ENCODE data around the gene VTI1B.
"Not testable (repeated sequence)": the region's sequence is repeated elsewhere in the genome, so short reads cannot be mapped to it uniquely, and the experiment has no call there.

VTI1B gene

DNA sequence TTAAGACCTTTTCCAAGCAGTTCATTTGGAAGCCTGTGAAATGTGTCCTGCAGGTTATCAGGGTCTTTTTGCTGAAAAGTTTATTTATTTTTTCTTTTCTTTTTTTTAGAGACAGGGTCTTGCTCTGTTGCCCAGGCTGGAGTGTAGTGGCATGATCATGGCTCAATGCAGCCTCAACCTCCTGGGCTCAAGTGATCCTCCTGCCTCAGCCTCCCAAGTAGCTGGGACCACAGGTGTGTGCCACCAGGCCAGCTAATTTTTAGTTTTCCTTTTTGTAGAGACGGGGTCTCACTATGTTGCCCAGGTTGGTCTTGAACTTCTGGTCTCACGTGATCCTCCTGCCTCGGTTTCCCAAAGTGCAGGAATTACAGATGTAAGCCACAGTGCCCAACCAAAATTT is 45.0 kb upstream of the VTI1B start:
- not testable (repeated sequence) for H4K8ac ChIP-seq (ENCODE audit: low read depth, low read length); H3K4me1 ChIP-seq (ENCODE audit: control insufficient read depth in 2 of 2, insufficient read depth in 1 of 2, low read depth in 1 of 2, low read length in 2 of 2); H3K27me3 ChIP-seq (ENCODE audit: control insufficient read depth in 3 of 3, insufficient read depth in 3 of 3, low read depth in 1 of 3, low read length in 3 of 3); H3K4me3 ChIP-seq (ENCODE audit: low read length in 2 of 2); H3K36me3 ChIP-seq (replicated peaks in 1 of 2; ENCODE audit: control insufficient read depth in 2 of 2, insufficient read depth in 2 of 2, low read length in 2 of 2); H3K79me1 ChIP-seq (ENCODE audit: low read depth, low read length); H3K4me2 ChIP-seq (ENCODE audit: insufficient read depth, low read length, poor library complexity, severe bottlenecking); H2BK12ac ChIP-seq (ENCODE audit: low read length); DNase-seq (ENCODE audit: low spot score); H2AK5ac ChIP-seq (ENCODE audit: low read depth, low read length); H3K27ac ChIP-seq (replicated peaks; ENCODE audit: low read length); H2AFZ ChIP-seq (ENCODE audit: low read length); H2BK120ac ChIP-seq (ENCODE audit: low read depth, low read length); H3K18ac ChIP-seq (ENCODE audit: low read length); H2BK5ac ChIP-seq (ENCODE audit: low read length); H3K23ac ChIP-seq (ENCODE audit: low read depth, low read length, poor library complexity); H3K4ac ChIP-seq (ENCODE audit: low read length); H3K14ac ChIP-seq (ENCODE audit: low read length); H3K9ac ChIP-seq (ENCODE audit: low read depth, low read length, poor library complexity); H3K9me3 ChIP-seq (replicated peaks in 1 of 2; ENCODE audit: control insufficient read depth in 2 of 2, insufficient read depth in 1 of 2, low read depth in 1 of 2, low read length in 2 of 2); H4K91ac ChIP-seq (ENCODE audit: low read depth, low read length, poor library complexity); H2BK15ac ChIP-seq (ENCODE audit: low read length)
- no CpG with 5 or more reads among the region's 3 CpGs for WGBS, 2 donors (ENCODE audit: extremely low coverage in 2 of 2, insufficient read length in 2 of 2, insufficient replicate concordance in 1 of 2)

DNA sequence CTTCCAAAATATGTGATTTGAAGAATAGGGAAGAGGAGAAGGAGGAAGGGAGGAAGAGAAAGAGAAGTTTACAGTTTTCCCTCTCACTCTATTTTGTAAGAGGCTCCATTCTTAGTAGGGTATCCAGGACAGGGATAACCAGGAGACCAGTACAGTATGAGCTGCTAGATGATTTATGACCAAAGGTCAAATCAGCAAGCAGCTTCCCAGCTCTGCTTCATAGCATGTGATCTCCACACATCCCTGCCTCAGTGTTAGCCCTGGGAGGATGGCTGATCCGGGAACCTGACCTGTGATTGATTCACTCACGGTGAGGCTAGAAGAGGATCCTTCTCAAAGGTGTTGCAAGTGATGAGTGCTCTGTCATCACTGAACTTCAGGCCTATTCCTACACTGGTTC is 43.8 kb upstream of the VTI1B start:
- no peak overlapping the region for H2BK15ac ChIP-seq (ENCODE audit: low read length)
- H2BK5ac ChIP-seq (ENCODE audit: low read length): no peak overlapping the region
- H3K4ac ChIP-seq (ENCODE audit: low read length): no peak overlapping the region
- H3K4me2 ChIP-seq (ENCODE audit: insufficient read depth, low read length, poor library complexity, severe bottlenecking): no peak overlapping the region
- no peak overlapping the region for H3K27ac ChIP-seq (replicated peaks; ENCODE audit: low read length)
- no peak overlapping the region for H2BK120ac ChIP-seq (ENCODE audit: low read depth, low read length)
- H3K18ac ChIP-seq (ENCODE audit: low read length): no peak overlapping the region
- no peak overlapping the region for H3K23ac ChIP-seq (ENCODE audit: low read depth, low read length, poor library complexity)
- H3K79me1 ChIP-seq (ENCODE audit: low read depth, low read length): no peaks in the 10 kb centered on the region
- no peak overlapping the region for H2AK5ac ChIP-seq (ENCODE audit: low read depth, low read length)
- H3K9ac ChIP-seq (ENCODE audit: low read depth, low read length, poor library complexity): no peak overlapping the region
- no peak overlapping the region for H3K14ac ChIP-seq (ENCODE audit: low read length)
- peaks cover 0 to 8% (median 0%) of the 10 kb centered on the region in 3 experiments for H3K27me3 ChIP-seq (ENCODE audit: control insufficient read depth in 3 of 3, insufficient read depth in 3 of 3, low read depth in 1 of 3, low read length in 3 of 3)
- no peak overlapping the region for H3K4me3 ChIP-seq (ENCODE audit: low read length in 2 of 2)
- H4K91ac ChIP-seq (ENCODE audit: low read depth, low read length, poor library complexity): no peak overlapping the region
- DNase-seq (ENCODE audit: low spot score): no peak
- no peaks in the 10 kb centered on the region for H3K4me1 ChIP-seq (ENCODE audit: control insufficient read depth in 2 of 2, insufficient read depth in 1 of 2, low read depth in 1 of 2, low read length in 2 of 2)
- H3K36me3 ChIP-seq (replicated peaks in 1 of 2; ENCODE audit: control insufficient read depth in 2 of 2, insufficient read depth in 2 of 2, low read length in 2 of 2): no peaks in the 10 kb centered on the region
- H2AFZ ChIP-seq (ENCODE audit: low read length): no peak overlapping the region
- no CpG with 5 or more reads among the region's 2 CpGs for whole genome bisulfite sequencing, 2 donors (ENCODE audit: extremely low coverage in 2 of 2, insufficient read length in 2 of 2, insufficient replicate concordance in 1 of 2)
- H3K9me3 ChIP-seq (replicated peaks in 1 of 2; ENCODE audit: control insufficient read depth in 2 of 2, insufficient read depth in 1 of 2, low read depth in 1 of 2, low read length in 2 of 2): no peaks in the 10 kb centered on the region
- H2BK12ac ChIP-seq (ENCODE audit: low read length): no peak overlapping the region
- H4K8ac ChIP-seq (ENCODE audit: low read depth, low read length): no peak overlapping the region

DNA sequence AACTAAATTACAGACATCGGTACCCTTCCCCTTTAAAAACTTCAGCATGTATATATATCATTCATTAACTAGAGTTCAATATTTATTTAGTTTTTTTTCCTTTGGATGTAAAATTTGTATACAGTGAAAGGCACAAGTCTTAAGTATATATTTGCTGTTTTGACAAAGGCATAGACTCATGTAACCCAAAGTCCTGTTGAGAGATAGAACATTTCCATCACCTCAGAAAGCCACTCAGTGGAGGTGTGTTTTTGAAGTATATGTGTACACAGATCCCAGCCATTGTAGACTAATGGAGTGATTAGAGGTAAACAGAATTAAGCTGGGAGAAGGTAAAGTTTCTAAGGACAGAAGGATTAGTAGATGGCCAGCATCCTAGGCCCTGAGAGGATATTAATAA is 42.6 kb upstream of the VTI1B start:
- Histone ChIP-seq H3K18ac (ENCODE audit: low read length) (no peak overlapping the region), H4K8ac (ENCODE audit: low read depth, low read length) (no peak overlapping the region), H2BK5ac (ENCODE audit: low read length) (no peak overlapping the region), H2BK12ac (ENCODE audit: low read length) (no peak overlapping the region), H3K23ac (ENCODE audit: low read depth, low read length, poor library complexity) (no peak overlapping the region), H3K79me1 (ENCODE audit: low read depth, low read length) (no peaks in the 10 kb centered on the region), H3K14ac (ENCODE audit: low read length) (no peak overlapping the region), H2BK120ac (ENCODE audit: low read depth, low read length) (no peak overlapping the region), H3K4me2 (ENCODE audit: insufficient read depth, low read length, poor library complexity, severe bottlenecking) (no peak overlapping the region), H3K9me3 (replicated peaks in 1 of 2; ENCODE audit: control insufficient read depth in 2 of 2, insufficient read depth in 1 of 2, low read depth in 1 of 2, low read length in 2 of 2) (no peaks in the 10 kb centered on the region), H3K9ac (ENCODE audit: low read depth, low read length, poor library complexity) (no peak overlapping the region), H3K4me1 (ENCODE audit: control insufficient read depth in 2 of 2, insufficient read depth in 1 of 2, low read depth in 1 of 2, low read length in 2 of 2) (no peaks in the 10 kb centered on the region), H3K36me3 (replicated peaks in 1 of 2; ENCODE audit: control insufficient read depth in 2 of 2, insufficient read depth in 2 of 2, low read length in 2 of 2) (no peaks in the 10 kb centered on the region), H3K4ac (ENCODE audit: low read length) (no peak overlapping the region), H3K27ac (replicated peaks; ENCODE audit: low read length) (no peak overlapping the region), H3K27me3 (ENCODE audit: control insufficient read depth in 3 of 3, insufficient read depth in 3 of 3, low read depth in 1 of 3, low read length in 3 of 3) (peaks cover 0 to 8% (median 0%) of the 10 kb centered on the region in 3 experiments), H4K91ac (ENCODE audit: low read depth, low read length, poor library complexity) (no peak overlapping the region), H2AFZ (ENCODE audit: low read length) (no peak overlapping the region), H2BK15ac (ENCODE audit: low read length) (no peak overlapping the region), H3K4me3 (ENCODE audit: low read length in 2 of 2) (no peak overlapping the region), H2AK5ac (ENCODE audit: low read depth, low read length) (no peak overlapping the region)
- no peak for DNase-seq (ENCODE audit: low spot score)
- 100% methylated on average over 1 of the region's 1 CpG for WGBS, 2 donors (ENCODE audit: extremely low coverage in 2 of 2, insufficient read length in 2 of 2, insufficient replicate concordance in 1 of 2)

DNA sequence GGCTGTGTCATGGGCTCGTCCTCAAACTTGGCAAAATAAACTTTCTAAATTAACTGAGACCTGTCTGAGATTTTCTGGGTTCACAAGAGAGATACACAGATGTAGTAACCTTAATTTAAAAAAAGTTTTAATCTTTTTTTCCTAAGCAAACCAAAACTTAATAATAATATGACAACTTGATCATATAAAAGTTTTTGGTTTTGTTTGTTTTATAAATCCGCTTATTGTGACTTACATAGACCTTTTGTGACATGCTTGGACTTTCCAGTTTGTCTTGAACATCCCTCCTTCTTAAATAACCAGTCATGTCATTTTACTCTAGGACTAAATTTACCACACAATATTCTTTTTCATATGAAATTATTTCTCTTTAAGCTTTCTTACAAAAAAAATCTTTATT is 35.8 kb upstream of the VTI1B start:
- H4K8ac ChIP-seq (ENCODE audit: low read depth, low read length): no peak overlapping the region
- no peak overlapping the region for H2BK120ac ChIP-seq (ENCODE audit: low read depth, low read length)
- H3K27me3 ChIP-seq (ENCODE audit: control insufficient read depth in 3 of 3, insufficient read depth in 3 of 3, low read depth in 1 of 3, low read length in 3 of 3): no peaks in the 10 kb centered on the region
- peaks cover 0 to 14% of the 10 kb centered on the region in 2 donors for H3K9me3 ChIP-seq (replicated peaks in 1 of 2; ENCODE audit: control insufficient read depth in 2 of 2, insufficient read depth in 1 of 2, low read depth in 1 of 2, low read length in 2 of 2)
- no peaks in the 10 kb centered on the region for H3K4me1 ChIP-seq (ENCODE audit: control insufficient read depth in 2 of 2, insufficient read depth in 1 of 2, low read depth in 1 of 2, low read length in 2 of 2)
- H2AFZ ChIP-seq (ENCODE audit: low read length): no peak overlapping the region
- no peaks in the 10 kb centered on the region for H3K36me3 ChIP-seq (replicated peaks in 1 of 2; ENCODE audit: control insufficient read depth in 2 of 2, insufficient read depth in 2 of 2, low read length in 2 of 2)
- H2AK5ac ChIP-seq (ENCODE audit: low read depth, low read length): no peak overlapping the region
- no peak overlapping the region for H2BK12ac ChIP-seq (ENCODE audit: low read length)
- H4K91ac ChIP-seq (ENCODE audit: low read depth, low read length, poor library complexity): no peak overlapping the region
- no peak overlapping the region for H3K27ac ChIP-seq (replicated peaks; ENCODE audit: low read length)
- H3K18ac ChIP-seq (ENCODE audit: low read length): no peak overlapping the region
- no peak overlapping the region for H3K9ac ChIP-seq (ENCODE audit: low read depth, low read length, poor library complexity)
- DNase-seq (ENCODE audit: low spot score): no peak
- H3K23ac ChIP-seq (ENCODE audit: low read depth, low read length, poor library complexity): no peak overlapping the region
- no peaks in the 10 kb centered on the region for H3K79me1 ChIP-seq (ENCODE audit: low read depth, low read length)
- no peak overlapping the region for H3K4me3 ChIP-seq (ENCODE audit: low read length in 2 of 2)
- H3K4ac ChIP-seq (ENCODE audit: low read length): no peak overlapping the region
- H2BK5ac ChIP-seq (ENCODE audit: low read length): no peak overlapping the region
- H3K4me2 ChIP-seq (ENCODE audit: insufficient read depth, low read length, poor library complexity, severe bottlenecking): no peak overlapping the region
- no peak overlapping the region for H2BK15ac ChIP-seq (ENCODE audit: low read length)
- no CpG with 5 or more reads among the region's 2 CpGs for WGBS, 2 donors (ENCODE audit: extremely low coverage in 2 of 2, insufficient read length in 2 of 2, insufficient replicate concordance in 1 of 2)
- no peak overlapping the region for H3K14ac ChIP-seq (ENCODE audit: low read length)

All from neuronal stem cell (in vitro differentiated cells).